Endothelial cell of umbilical vein (primary cell): ENCODE measurements around the gene GIMAP8.

Experiments used
- EZH2 ChIP-seq: IDR thresholded peaks from 2 replicates; pipeline ENCODE4 v1.6.1; 2012; ENCODE audit warnings: borderline replicate concordance, low read depth, mild to moderate bottlenecking, moderate library complexity, low read length, inconsistent platforms; ENCODE audit not compliant: severe bottlenecking
- JUN ChIP-seq: IDR thresholded peaks from 2 replicates; pipeline ENCODE4 v1.6.1; 2011; ENCODE audit warnings: borderline replicate concordance, low read depth; ENCODE audit not compliant: insufficient read length, insufficient read depth
- POLR2A ChIP-seq: IDR thresholded peaks from 2 replicates; pipeline ENCODE4 v1.6.1; 2012; ENCODE audit warnings: low read depth, mild to moderate bottlenecking, control low read depth, low read length
- POLR2AphosphoS5 ChIP-seq: IDR thresholded peaks from 2 replicates; pipeline ENCODE4 v1.6.1; 2012; ENCODE audit warnings: low read depth, mild to moderate bottlenecking, control low read depth, low read length, moderate library complexity; ENCODE audit not compliant: insufficient read depth
- TF ChIP-seq, protein P1 (sequence below), 2 donors: IDR thresholded peaks; 1 replicate in 1 of 2; 2 replicates in 1 of 2; pipeline ENCODE4 v1.5.1; 2011; ENCODE audit warnings: low read length in 2 of 2, mild to moderate bottlenecking in 2 of 2, moderate library complexity in 2 of 2, control low read depth in 1 of 2, inconsistent platforms in 1 of 2, low read depth in 1 of 2; ENCODE audit not compliant: insufficient read depth in 1 of 2; ENCODE audit errors: extremely low read depth in 1 of 2

DNA sequence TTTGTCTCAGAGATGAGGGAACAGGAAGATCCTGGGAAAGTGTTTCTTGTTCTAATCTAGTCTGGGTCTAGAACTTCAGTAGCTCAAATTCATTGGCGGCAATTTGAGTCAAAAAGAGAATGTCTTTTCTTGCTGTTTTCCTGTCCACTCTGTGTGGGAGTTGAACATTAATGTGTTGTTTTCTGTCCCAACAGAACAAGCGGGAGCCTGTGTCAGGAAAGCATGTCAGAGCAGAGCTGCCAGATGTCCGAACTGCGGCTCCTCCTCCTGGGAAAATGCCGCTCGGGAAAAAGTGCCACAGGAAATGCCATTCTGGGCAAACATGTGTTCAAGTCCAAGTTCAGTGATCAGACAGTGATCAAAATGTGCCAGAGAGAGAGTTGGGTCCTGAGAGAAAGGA lies 16.0 kb downstream of the GIMAP8 start:
- TF ChIP-seq, protein P1, sequence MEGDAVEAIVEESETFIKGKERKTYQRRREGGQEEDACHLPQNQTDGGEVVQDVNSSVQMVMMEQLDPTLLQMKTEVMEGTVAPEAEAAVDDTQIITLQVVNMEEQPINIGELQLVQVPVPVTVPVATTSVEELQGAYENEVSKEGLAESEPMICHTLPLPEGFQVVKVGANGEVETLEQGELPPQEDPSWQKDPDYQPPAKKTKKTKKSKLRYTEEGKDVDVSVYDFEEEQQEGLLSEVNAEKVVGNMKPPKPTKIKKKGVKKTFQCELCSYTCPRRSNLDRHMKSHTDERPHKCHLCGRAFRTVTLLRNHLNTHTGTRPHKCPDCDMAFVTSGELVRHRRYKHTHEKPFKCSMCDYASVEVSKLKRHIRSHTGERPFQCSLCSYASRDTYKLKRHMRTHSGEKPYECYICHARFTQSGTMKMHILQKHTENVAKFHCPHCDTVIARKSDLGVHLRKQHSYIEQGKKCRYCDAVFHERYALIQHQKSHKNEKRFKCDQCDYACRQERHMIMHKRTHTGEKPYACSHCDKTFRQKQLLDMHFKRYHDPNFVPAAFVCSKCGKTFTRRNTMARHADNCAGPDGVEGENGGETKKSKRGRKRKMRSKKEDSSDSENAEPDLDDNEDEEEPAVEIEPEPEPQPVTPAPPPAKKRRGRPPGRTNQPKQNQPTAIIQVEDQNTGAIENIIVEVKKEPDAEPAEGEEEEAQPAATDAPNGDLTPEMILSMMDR (IDR thresholded peaks at IDR 0.05; ENCODE audit: extremely low read depth in 1 of 2, insufficient read depth in 1 of 2, low read depth in 1 of 2, low read length in 2 of 2) = no peak
- TF ChIP-seq POLR2A = no peak
- no peak for TF ChIP-seq POLR2AphosphoS5
- TF ChIP-seq JUN = no peak
- no peak for TF ChIP-seq EZH2
